PC-9 (cell line): ENCODE measurements around the gene LAMA5. TPM values are rescaled to one million over a fixed set of nuclear protein-coding genes. Genes with fewer than 3 reads are reported as not detected.

ENCODE experiments used
- BruUV-seq: library from RNA; stranded (reverse); fragments of 400-500 nt; replicated peaks from 2 replicates; lab custom pipeline; 2021; lab: Mats Ljungman, UMichigan
- CTCF ChIA-PET: fragments of 300-600 bp; sonication (Branson Sonifier 250); formaldehyde crosslinking; loops from one replicate; lab custom pipeline; 2022; ENCODE audit warnings: antibody characterized with exemption; lab: Charles Lee
- POLR2A ChIA-PET: fragments of 300-600 bp; sonication (Branson Sonifier 250); formaldehyde crosslinking; loops from one replicate; lab custom pipeline; 2022; ENCODE audit warnings: antibody characterized with exemption; ENCODE audit not compliant: unreplicated experiment; lab: Charles Lee
- DNase-seq, 2 experiments: peaks; one replicate each; pipeline versions ENCODE4 v3.0.0 to v3.0.0-alpha.2; 2015 to 2022; ENCODE audit warnings: mixed read lengths in 1 of 2
- H2AFZ ChIP-seq: fragments of 200-600 bp; sonication (generic); 2 replicates; pipeline ENCODE4 v1.8.1; 2017; ENCODE audit warnings: antibody characterized with exemption
- H3F3A ChIP-seq: fragments of 200-600 bp; sonication (generic); 2 replicates; pipeline ENCODE4 v1.8.1; 2017; ENCODE audit warnings: antibody characterized with exemption, mild to moderate bottlenecking, low read depth; ENCODE audit not compliant: insufficient read depth
- H3K27ac ChIP-seq: fragments of 200-600 bp; sonication (generic); 2 replicates; pipeline ENCODE4 v1.6.1; 2016; ENCODE audit warnings: mixed run types
- H3K27me3 ChIP-seq: fragments of 200-600 bp; sonication (generic); 2 replicates; pipeline ENCODE4 v1.6.1; 2016; ENCODE audit warnings: low read depth, mixed run types; ENCODE audit not compliant: insufficient read depth
- H3K36me3 ChIP-seq: fragments of 200-600 bp; sonication (generic); 2 replicates; pipeline ENCODE4 v1.6.1; 2016; ENCODE audit warnings: low read depth, mixed run types
- H3K4me1 ChIP-seq: fragments of 200-600 bp; sonication (generic); replicated peaks from 2 replicates; pipeline ENCODE4 v1.6.1; 2016; ENCODE audit warnings: mixed run types; ENCODE audit not compliant: insufficient read depth
- H3K4me2 ChIP-seq: fragments of 200-600 bp; sonication (generic); 2 replicates; pipeline ENCODE4 v1.6.1; 2017; ENCODE audit warnings: mixed run types
- H3K4me3 ChIP-seq: fragments of 200-600 bp; sonication (generic); 2 replicates; pipeline ENCODE4 v1.6.1; 2016; ENCODE audit warnings: mixed run types
- H3K79me2 ChIP-seq: fragments of 200-600 bp; sonication (generic); 2 replicates; pipeline ENCODE4 v1.6.1; 2017; ENCODE audit warnings: low read depth, mixed run types
- H3K9me2 ChIP-seq: fragments of 200-600 bp; sonication (generic); 2 replicates; pipeline ENCODE4 v1.8.1; 2017; ENCODE audit warnings: mild to moderate bottlenecking; ENCODE audit not compliant: insufficient read depth
- H3K9me3 ChIP-seq: fragments of 200-600 bp; sonication (generic); 2 replicates; pipeline ENCODE4 v1.8.1; 2016; ENCODE audit warnings: low read depth; ENCODE audit not compliant: insufficient read depth
- H4K20me1 ChIP-seq: fragments of 200-600 bp; sonication (generic); 2 replicates; pipeline ENCODE4 v1.8.1; 2017; ENCODE audit not compliant: insufficient read depth
- EZH2 ChIP-seq: fragments of 200-600 bp; sonication (generic); IDR thresholded peaks from 2 replicates; pipeline ENCODE4 v1.8.0; 2017; ENCODE audit warnings: antibody characterized with exemption, low read depth
- intact Hi-C: fragments of 100-400 bp; cut with micrococcal nuclease; formaldehyde crosslinking; loops from one replicate; pipeline ENCODE4 v1.10.0; 2022; ENCODE audit not compliant: unreplicated experiment
- total RNA-seq: library from RNA; stranded (reverse); gene quantifications from 2 replicates; pipeline ENCODE4 v1.2.3, GENCODE V29; 2021
- TF ChIP-seq, protein P1 (sequence below): fragments of 200-600 bp; sonication (generic); conservative IDR thresholded peaks from 2 replicates; pipeline ENCODE4 v1.6.1; 2017; ENCODE audit warnings: mixed run types, antibody characterized with exemption, mild to moderate bottlenecking, moderate library complexity

LAMA5 gene
- total RNA-seq, 1 experiment from 2014 or later, result 700 TPM

DNA sequence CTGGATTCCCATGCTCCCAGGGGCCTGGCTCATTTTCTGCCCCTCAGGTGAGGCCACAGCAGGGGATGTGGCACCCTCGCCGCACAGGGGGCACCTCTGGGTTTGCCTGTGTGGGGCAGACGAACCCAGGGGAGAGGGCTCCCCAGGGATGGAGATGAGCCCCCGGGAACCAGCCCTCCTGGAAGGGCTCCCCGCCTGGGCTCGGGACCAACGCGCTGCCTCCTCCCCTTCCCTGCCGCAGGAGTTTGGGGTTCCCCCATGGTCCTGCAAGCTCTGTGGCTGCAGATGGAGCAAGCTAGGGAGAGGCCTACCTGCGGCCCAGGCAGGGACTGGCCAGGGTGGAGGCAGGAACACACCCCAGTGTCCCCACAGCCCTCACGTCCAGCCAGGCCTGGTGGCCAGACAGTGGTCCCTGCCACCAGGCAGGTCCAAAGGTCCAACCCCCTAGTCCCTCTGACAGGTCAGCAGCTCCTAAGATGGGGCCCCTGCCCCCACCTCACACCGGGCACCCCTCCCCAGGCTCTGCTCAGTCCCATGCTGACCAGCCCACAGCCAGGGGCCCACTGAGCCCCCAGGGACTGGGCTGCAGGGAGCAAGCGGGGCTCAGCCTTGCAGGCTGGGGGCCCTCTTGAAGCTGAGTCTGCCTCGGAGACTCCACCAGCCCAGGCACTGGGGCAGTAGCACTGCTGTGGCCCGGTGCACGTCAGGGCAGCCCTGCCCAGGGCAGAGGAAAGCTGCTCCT is 13.7 kb downstream of the LAMA5 start:
- no peaks in the 10 kb centered on the region for H3K27me3 ChIP-seq
- CTCF ChIA-PET, result interaction anchor here (0.6 to 1.3 kb wide), 2 partner anchors 12 to 29 kb away, joined by 3 to 6 read pairs; no protein-coding TSS in a partner anchor
- no peak overlapping the region for H3K4me3 ChIP-seq
- H3K79me2 ChIP-seq, result peaks cover 87% of the 10 kb centered on the region
- peak overlapping the region; percentile 87 for H3K27ac ChIP-seq
- intact Hi-C loops, result no loop called here
- no peak for DNase-seq
- no peaks in the 10 kb centered on the region for H3K9me3 ChIP-seq
- H2AFZ ChIP-seq, result no peak overlapping the region
- TF ChIP-seq, protein P1, sequence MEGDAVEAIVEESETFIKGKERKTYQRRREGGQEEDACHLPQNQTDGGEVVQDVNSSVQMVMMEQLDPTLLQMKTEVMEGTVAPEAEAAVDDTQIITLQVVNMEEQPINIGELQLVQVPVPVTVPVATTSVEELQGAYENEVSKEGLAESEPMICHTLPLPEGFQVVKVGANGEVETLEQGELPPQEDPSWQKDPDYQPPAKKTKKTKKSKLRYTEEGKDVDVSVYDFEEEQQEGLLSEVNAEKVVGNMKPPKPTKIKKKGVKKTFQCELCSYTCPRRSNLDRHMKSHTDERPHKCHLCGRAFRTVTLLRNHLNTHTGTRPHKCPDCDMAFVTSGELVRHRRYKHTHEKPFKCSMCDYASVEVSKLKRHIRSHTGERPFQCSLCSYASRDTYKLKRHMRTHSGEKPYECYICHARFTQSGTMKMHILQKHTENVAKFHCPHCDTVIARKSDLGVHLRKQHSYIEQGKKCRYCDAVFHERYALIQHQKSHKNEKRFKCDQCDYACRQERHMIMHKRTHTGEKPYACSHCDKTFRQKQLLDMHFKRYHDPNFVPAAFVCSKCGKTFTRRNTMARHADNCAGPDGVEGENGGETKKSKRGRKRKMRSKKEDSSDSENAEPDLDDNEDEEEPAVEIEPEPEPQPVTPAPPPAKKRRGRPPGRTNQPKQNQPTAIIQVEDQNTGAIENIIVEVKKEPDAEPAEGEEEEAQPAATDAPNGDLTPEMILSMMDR, result no peak
- TF ChIP-seq EZH2, result no peak
- BruUV-seq, result no TSS peak
- peaks cover 88% of the 10 kb centered on the region for H3K4me1 ChIP-seq
- H3K9me2 ChIP-seq, result no peaks in the 10 kb centered on the region
- peaks cover 8% of the 10 kb centered on the region for H3K36me3 ChIP-seq
- peaks cover 25% of the 10 kb centered on the region; the same call in 1 of the 2 replicates for H4K20me1 ChIP-seq
- POLR2A ChIA-PET, result interaction anchor here (0.5 to 1.1 kb wide), 4 partner anchors 12 to 29 kb away, joined by 3 to 8 read pairs (median 5); no protein-coding TSS in a partner anchor
- no peak overlapping the region; the same call in 1 of the 2 replicates for H3K4me2 ChIP-seq
- H3F3A ChIP-seq, result peaks cover 78% of the 10 kb centered on the region

DNA sequence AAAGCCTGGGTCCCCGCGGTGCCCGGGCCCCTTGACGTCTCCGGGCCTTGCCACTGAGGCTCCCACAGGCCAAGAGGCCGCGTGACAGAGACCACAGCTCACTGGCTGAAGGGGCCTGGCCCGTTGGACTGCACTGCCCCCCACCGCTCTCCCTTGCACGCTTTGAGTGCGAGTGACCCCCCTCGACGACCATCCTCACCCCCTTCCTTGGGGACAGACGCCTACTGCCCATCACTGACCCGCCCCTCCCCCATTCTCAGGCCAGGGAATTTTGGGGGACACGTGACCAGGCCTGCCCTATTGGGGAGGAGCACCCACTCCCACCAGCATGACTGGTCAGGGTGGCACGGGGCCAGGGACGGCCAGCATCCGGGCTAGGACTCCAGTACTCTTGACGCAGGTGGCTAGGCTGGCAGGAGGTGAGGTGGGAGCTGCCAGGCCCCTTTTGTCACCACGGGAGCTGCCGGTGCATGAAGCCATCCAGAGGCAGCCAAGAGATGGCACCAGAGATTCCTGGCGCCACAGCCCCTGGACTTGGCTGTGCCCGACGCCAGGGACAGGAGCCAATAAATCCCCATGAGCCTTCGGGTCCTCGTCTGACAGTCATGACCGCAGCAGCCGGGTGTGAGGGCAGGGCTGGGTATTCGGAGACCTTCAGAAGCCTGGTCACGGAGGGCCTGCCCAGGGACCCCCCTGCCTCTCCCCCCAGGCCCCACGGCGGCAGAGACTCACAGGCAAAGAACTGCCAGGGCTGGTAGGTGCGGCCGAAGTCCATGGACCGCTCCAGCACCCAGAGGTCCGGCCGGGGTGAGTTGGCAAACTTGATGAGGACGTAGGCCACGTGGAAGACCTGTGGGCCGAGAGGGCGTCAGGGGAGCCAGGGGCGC is 14.5 kb downstream of the LAMA5 start:
- H3K4me3 ChIP-seq, result no peak overlapping the region
- peaks cover 85% of the 10 kb centered on the region for H3K79me2 ChIP-seq
- H3K27me3 ChIP-seq, result no peaks in the 10 kb centered on the region
- peaks cover 32% of the 10 kb centered on the region for H4K20me1 ChIP-seq
- peak overlapping the region; percentile 87 for H3K27ac ChIP-seq
- no peak overlapping the region for H2AFZ ChIP-seq
- no TSS peak for BruUV-seq
- no peak for TF ChIP-seq EZH2
- TF ChIP-seq, protein P1, result no peak
- intact Hi-C loops, result no loop called here
- DNase-seq, result peak in 1 of 2 experiments; percentile 89
- H3K36me3 ChIP-seq, result peaks cover 14% of the 10 kb centered on the region
- peak overlapping the region; percentile 28; the same call in 1 of the 2 replicates for H3K4me2 ChIP-seq
- H3K9me2 ChIP-seq, result no peaks in the 10 kb centered on the region
- peaks cover 80% of the 10 kb centered on the region for H3K4me1 ChIP-seq
- CTCF ChIA-PET, result interaction anchor here (0.6 to 1.3 kb wide), 2 partner anchors 13 to 30 kb away, joined by 3 to 6 read pairs; no protein-coding TSS in a partner anchor
- peaks cover 79% of the 10 kb centered on the region for H3F3A ChIP-seq
- H3K9me3 ChIP-seq, result no peaks in the 10 kb centered on the region
- POLR2A ChIA-PET, result interaction anchor here (0.5 to 1.1 kb wide), 3 partner anchors 13 to 30 kb away, joined by 4 to 8 read pairs (median 6); no protein-coding TSS in a partner anchor
